Activated naive CD4-positive, alpha-beta T cell treated with anti-CD3 and anti-CD28 coated beads, Interleukin-2, amount 50 U/mL, for 16 hours (primary cell): ENCODE data around the gene OR1F1.
"Not testable (repeated sequence)": the region's sequence is repeated elsewhere in the genome, so short reads cannot be mapped to it uniquely, and the experiment has no call there.

Source experiments
- DNase-seq: peaks from one replicate; pipeline ENCODE4 v3.0.0-alpha.2; 2020

Gene OR1F1

GRCh38 chr16:3187798-3188674, at the start of gene OR1F1:
OR1F1 (plus strand) TSS chr16:3188204.
- peak; percentile 62 for DNase-seq

GRCh38 chr16:3138342-3138741, 49.7 kb upstream of the OR1F1 start:
- no peak for DNase-seq

- no peak for DNase-seq
Observed at GRCh38 chr16:3138823-3139426, 49.1 kb upstream of the OR1F1 start.

GRCh38 chr16:3139561-3139960, 48.4 kb upstream of the OR1F1 start:
- DNase-seq: not testable (repeated sequence)

- no peak for DNase-seq
Observed at GRCh38 chr16:3140603-3141427, 47.2 kb upstream of the OR1F1 start.

- no peak for DNase-seq
Observed at GRCh38 chr16:3141781-3142311, 46.2 kb upstream of the OR1F1 start.

- no peak for DNase-seq
Observed at GRCh38 chr16:3142327-3142726, 45.7 kb upstream of the OR1F1 start.

GRCh38 chr16:3142770-3143169, 45.2 kb upstream of the OR1F1 start:
- DNase-seq: no peak

GRCh38 chr16:3143189-3143588, 44.8 kb upstream of the OR1F1 start:
- no peak for DNase-seq

GRCh38 chr16:3143598-3144320, 44.2 kb upstream of the OR1F1 start:
- DNase-seq: no peak

GRCh38 chr16:3144321-3144983, 43.6 kb upstream of the OR1F1 start:
- DNase-seq: no peak

- no peak for DNase-seq
Observed at GRCh38 chr16:3145151-3145550, 42.9 kb upstream of the OR1F1 start.

GRCh38 chr16:3145660-3146059, 42.3 kb upstream of the OR1F1 start:
- no peak for DNase-seq

GRCh38 chr16:3147046-3147756, 40.8 kb upstream of the OR1F1 start:
- DNase-seq: no peak

GRCh38 chr16:3147757-3148104, 40.3 kb upstream of the OR1F1 start:
- DNase-seq: no peak

GRCh38 chr16:3148256-3149192, 39.5 kb upstream of the OR1F1 start:
- DNase-seq: no peak

- DNase-seq: no peak
Observed at GRCh38 chr16:3149193-3149530, 38.8 kb upstream of the OR1F1 start.

GRCh38 chr16:3149630-3150345, 38.2 kb upstream of the OR1F1 start:
- peak; percentile 50 for DNase-seq

GRCh38 chr16:3150346-3151218, 37.4 kb upstream of the OR1F1 start:
- DNase-seq: peak; percentile 96
